ENCODE results near the gene CPEB3.

CPEB3 gene

GRCh38 chr10:92313750-92314149 lies 22.9 kb upstream of the CPEB3 start:
- no peak for TF ChIP-seq CTCF (IDR thresholded peaks at IDR 0.05; ENCODE audit: unreplicated experiment in 3 of 3)
- no peaks in the 10 kb centered on the region for H3K4me1 Mint-ChIP-seq

GRCh38 chr10:92309272-92309671 lies 18.4 kb upstream of the CPEB3 start:
- H3K4me1 Mint-ChIP-seq = peaks cover 5% of the 10 kb centered on the region
- H3K36me3 Mint-ChIP-seq (ENCODE audit: low read depth) = peaks cover 36% of the 10 kb centered on the region
- H3K9me3 Mint-ChIP-seq = no peaks in the 10 kb centered on the region
- H3K27me3 Mint-ChIP-seq (ENCODE audit: low read depth) = no peaks in the 10 kb centered on the region
- no peak for TF ChIP-seq CTCF (IDR thresholded peaks at IDR 0.05; ENCODE audit: unreplicated experiment in 3 of 3)
- no peak overlapping the region for H3K4me3 Mint-ChIP-seq
- H3K27ac Mint-ChIP-seq = no peak overlapping the region

More at GRCh38 chr10:92313750-92314149, 22.9 kb upstream of the CPEB3 start:
- Mint-ChIP-seq H3K9me3 (no peaks in the 10 kb centered on the region), H3K4me3 (no peak overlapping the region), H3K36me3 (ENCODE audit: low read depth) (peaks cover 52% of the 10 kb centered on the region), H3K27ac (no peak overlapping the region), H3K27me3 (ENCODE audit: low read depth) (no peaks in the 10 kb centered on the region)

- no peak for TF ChIP-seq CTCF (IDR thresholded peaks at IDR 0.05; ENCODE audit: unreplicated experiment in 3 of 3)
- H3K4me3 Mint-ChIP-seq = no peak overlapping the region
- peak overlapping the region in 1 of 3 experiments; percentile 60 for H3K27ac Mint-ChIP-seq
- no peaks in the 10 kb centered on the region for H3K27me3 Mint-ChIP-seq (ENCODE audit: low read depth)
- no peaks in the 10 kb centered on the region for H3K9me3 Mint-ChIP-seq
- H3K36me3 Mint-ChIP-seq (ENCODE audit: low read depth) = peaks cover 19% of the 10 kb centered on the region
- peaks cover 14% of the 10 kb centered on the region for H3K4me1 Mint-ChIP-seq
Measured at GRCh38 chr10:92305133-92306072, 14.5 kb upstream of the CPEB3 start.

- no peak overlapping the region for H3K4me3 Mint-ChIP-seq
- no peaks in the 10 kb centered on the region for H3K27me3 Mint-ChIP-seq (ENCODE audit: low read depth)
- no peaks in the 10 kb centered on the region for H3K9me3 Mint-ChIP-seq
- peaks cover 19% of the 10 kb centered on the region for H3K4me1 Mint-ChIP-seq
- no peak for TF ChIP-seq CTCF (IDR thresholded peaks at IDR 0.05; ENCODE audit: unreplicated experiment in 3 of 3)
- H3K36me3 Mint-ChIP-seq (ENCODE audit: low read depth) = peaks cover 20% of the 10 kb centered on the region
- H3K27ac Mint-ChIP-seq = no peak overlapping the region
Measured at GRCh38 chr10:92304061-92304460, 13.2 kb upstream of the CPEB3 start.

- H3K27ac Mint-ChIP-seq = peak overlapping the region in 1 of 3 experiments; percentile 6
- no peaks in the 10 kb centered on the region for H3K9me3 Mint-ChIP-seq
- no peak for TF ChIP-seq CTCF (IDR thresholded peaks at IDR 0.05; ENCODE audit: unreplicated experiment in 3 of 3)
- H3K4me1 Mint-ChIP-seq = peaks cover 20% of the 10 kb centered on the region
- peaks cover 22% of the 10 kb centered on the region for H3K36me3 Mint-ChIP-seq (ENCODE audit: low read depth)
- H3K4me3 Mint-ChIP-seq = no peak overlapping the region
- no peaks in the 10 kb centered on the region for H3K27me3 Mint-ChIP-seq (ENCODE audit: low read depth)
Measured at GRCh38 chr10:92303096-92303495, 12.2 kb upstream of the CPEB3 start.

GRCh38 chr10:92298487-92298886 lies 7.6 kb upstream of the CPEB3 start:
- Mint-ChIP-seq H3K27me3 (ENCODE audit: low read depth) (no peaks in the 10 kb centered on the region), H3K9me3 (no peaks in the 10 kb centered on the region), H3K36me3 (ENCODE audit: low read depth) (peaks cover 39% of the 10 kb centered on the region), H3K4me1 (peaks cover 26% of the 10 kb centered on the region), H3K4me3 (no peak overlapping the region), H3K27ac (no peak overlapping the region)
- TF ChIP-seq CTCF (IDR thresholded peaks at IDR 0.05; ENCODE audit: unreplicated experiment in 3 of 3) = no peak
